Spleen (tissue), 7 donors: ENCODE data around the gene SPTBN5.

ENCODE experiments used
- POLR2A ChIP-seq, 3 donors: fragments of 450-650 bp; IDR thresholded peaks; one replicate each; pipeline ENCODE4 v1.5.1; 2017; ENCODE audit warnings: antibody characterized with exemption in 3 of 3, mild to moderate bottlenecking in 1 of 3
- TF ChIP-seq, protein P1 (sequence below), 11 experiments: fragments of 200-600 bp in 7 of 11; fragments of 450-650 bp in 4 of 11; sonication (generic) in 4 of 11; IDR thresholded peaks in 8 of 11; conservative IDR thresholded peaks in 3 of 11; 1 replicate in 7 of 11; 2 replicates in 4 of 11; pipeline versions ENCODE4 v1.4.0 to v1.8.0; 2016 to 2021; ENCODE audit warnings: antibody characterized with exemption in 11 of 11, inconsistent platforms in 4 of 11, mild to moderate bottlenecking in 1 of 11
- donor health status: DM: no; HTN: no; CAD: no; lungs with moderate emphysema.
- donor health status: DM: no; HTN: no; CAD: no.
- donor health status: DM: no; HTN: no; CAD: no.

DNA sequence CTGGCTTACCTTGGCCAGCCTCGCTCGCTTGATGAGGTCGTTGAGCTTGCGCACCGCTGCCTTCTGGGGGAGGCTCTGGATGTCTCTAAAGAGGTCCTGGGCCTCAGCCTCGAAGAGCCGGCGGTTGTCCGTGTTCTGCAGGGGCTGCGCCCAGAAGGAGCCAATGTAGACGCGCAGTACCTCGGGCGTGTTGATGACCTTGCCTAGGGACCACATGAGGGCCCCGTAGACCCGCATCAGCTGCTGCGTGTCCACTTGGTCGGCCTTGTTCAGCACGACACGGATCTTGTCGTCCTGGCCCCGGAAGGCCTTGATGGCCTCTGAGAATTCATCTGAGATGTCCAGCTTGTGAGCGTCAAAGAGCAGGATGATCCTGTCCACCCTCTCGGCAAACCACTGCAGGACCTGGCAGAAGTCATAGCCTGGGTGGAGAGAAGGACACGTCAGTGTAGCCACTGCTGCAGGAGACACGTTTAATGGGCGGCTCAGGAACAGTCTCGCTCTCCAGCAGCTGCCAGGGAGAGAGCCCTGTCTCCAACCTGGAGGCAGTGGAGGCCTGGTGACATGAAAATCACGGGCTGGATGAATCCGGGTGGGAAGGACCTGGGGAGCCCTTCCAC lies 25.5 kb upstream of the SPTBN5 start:
- TF ChIP-seq, protein P1, sequence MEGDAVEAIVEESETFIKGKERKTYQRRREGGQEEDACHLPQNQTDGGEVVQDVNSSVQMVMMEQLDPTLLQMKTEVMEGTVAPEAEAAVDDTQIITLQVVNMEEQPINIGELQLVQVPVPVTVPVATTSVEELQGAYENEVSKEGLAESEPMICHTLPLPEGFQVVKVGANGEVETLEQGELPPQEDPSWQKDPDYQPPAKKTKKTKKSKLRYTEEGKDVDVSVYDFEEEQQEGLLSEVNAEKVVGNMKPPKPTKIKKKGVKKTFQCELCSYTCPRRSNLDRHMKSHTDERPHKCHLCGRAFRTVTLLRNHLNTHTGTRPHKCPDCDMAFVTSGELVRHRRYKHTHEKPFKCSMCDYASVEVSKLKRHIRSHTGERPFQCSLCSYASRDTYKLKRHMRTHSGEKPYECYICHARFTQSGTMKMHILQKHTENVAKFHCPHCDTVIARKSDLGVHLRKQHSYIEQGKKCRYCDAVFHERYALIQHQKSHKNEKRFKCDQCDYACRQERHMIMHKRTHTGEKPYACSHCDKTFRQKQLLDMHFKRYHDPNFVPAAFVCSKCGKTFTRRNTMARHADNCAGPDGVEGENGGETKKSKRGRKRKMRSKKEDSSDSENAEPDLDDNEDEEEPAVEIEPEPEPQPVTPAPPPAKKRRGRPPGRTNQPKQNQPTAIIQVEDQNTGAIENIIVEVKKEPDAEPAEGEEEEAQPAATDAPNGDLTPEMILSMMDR (IDR thresholded peaks at IDR 0.05 in 8 of 11, conservative IDR thresholded peaks at IDR 0.05 in 3 of 11): no peak
- TF ChIP-seq POLR2A (IDR thresholded peaks at IDR 0.05): no peak
